ENCODE measurements around the gene SCTR. TPM values are rescaled to one million over a fixed set of nuclear protein-coding genes. Genes with fewer than 3 reads are reported as not detected.

Gene SCTR
- total RNA-seq, 4 donors from 2014 or later: not detected

DNA sequence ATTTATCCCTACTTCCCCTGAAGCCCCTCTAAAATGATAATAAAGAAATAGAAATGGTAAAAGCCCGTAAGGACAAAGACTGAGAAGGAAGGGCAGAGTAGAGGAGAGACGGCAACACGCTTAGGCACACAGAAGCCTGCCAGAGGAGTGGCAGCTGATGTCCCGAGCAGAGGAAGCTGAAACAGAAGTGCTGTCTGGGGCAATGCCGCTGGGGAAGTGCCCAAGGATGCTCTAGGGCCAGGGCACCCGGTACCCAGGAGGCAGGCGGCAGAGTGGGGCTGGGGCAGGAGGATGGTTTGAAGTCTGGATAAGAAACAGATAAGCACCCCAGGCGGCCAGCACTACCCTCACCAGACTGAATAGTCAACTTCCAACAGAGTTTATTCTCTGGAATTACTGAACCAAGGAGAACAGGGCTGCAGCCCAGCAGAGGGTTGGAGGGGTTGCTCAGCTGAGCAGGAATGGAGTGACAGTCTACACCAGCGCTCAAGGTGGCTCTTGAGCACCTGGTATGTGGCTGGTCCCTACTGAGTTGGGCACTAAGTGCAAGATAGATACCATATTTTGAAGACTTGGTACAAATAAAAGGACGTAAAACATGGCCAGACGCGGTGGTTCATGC, 70.2 kb downstream of the SCTR start:
- H3K27me3 ChIP-seq: peaks cover 0 to 49% (median 0%) of the 10 kb centered on the region in 4 donors
- intact Hi-C loops (cut with DNase I): no loop called here
- no peak overlapping the region for H3K4me3 ChIP-seq
- DNase-seq: no peak
- TF ChIP-seq POLR2A (IDR thresholded peaks at IDR 0.05) (no peak), CTCF (IDR thresholded peaks at IDR 0.05) (no peak)
- no peak overlapping the region for H3K27ac ChIP-seq
- no peaks in the 10 kb centered on the region for H3K36me3 ChIP-seq
- 71 to 72% methylated on average over 12 of the region's 12 CpGs for WGBS, 2 donors
- H3K9me3 ChIP-seq: no peaks in the 10 kb centered on the region
- H3K4me1 ChIP-seq: peaks cover 0 to 7% (median 0%) of the 10 kb centered on the region in 3 donors

GRCh38 chr2:119451336-119452050, 72.8 kb downstream of the SCTR start:
- intact Hi-C loops (cut with DNase I): no loop called here
- no peak overlapping the region for H3K27ac ChIP-seq
- peaks cover 0 to 7% (median 0%) of the 10 kb centered on the region in 3 donors for H3K4me1 ChIP-seq
- no peaks in the 10 kb centered on the region for H3K36me3 ChIP-seq
- no peaks in the 10 kb centered on the region for H3K9me3 ChIP-seq
- WGBS, 2 donors: 69 to 84% methylated on average over 3 to 5 of the region's 9 CpGs
- H3K4me3 ChIP-seq: no peak overlapping the region
- no peak for DNase-seq
- TF ChIP-seq CTCF (IDR thresholded peaks at IDR 0.05): no peak
- TF ChIP-seq POLR2A (IDR thresholded peaks at IDR 0.05): no peak
- peaks cover 0 to 74% (median 0%) of the 10 kb centered on the region in 4 donors for H3K27me3 ChIP-seq

- 13 to 43% methylated on average over 3 of the region's 3 CpGs for WGBS, 2 donors
- no peak for DNase-seq
- no peak for TF ChIP-seq CTCF (IDR thresholded peaks at IDR 0.05)
- TF ChIP-seq POLR2A (IDR thresholded peaks at IDR 0.05): no peak
These were observed 74.8 kb downstream of the SCTR start for GRCh38 chr2:119449521-119449920.

GRCh38 chr2:119448427-119449141, 75.7 kb downstream of the SCTR start:
- Histone ChIP-seq H3K9me3 (no peaks in the 10 kb centered on the region), H3K36me3 (no peaks in the 10 kb centered on the region), H3K4me1 (peaks cover 0 to 7% (median 0%) of the 10 kb centered on the region in 3 donors), H3K27me3 (peaks cover 0 to 72% (median 0%) of the 10 kb centered on the region in 4 donors), H3K4me3 (no peak overlapping the region), H3K27ac (no peak overlapping the region)
- 85 to 86% methylated on average over 6 to 7 of the region's 9 CpGs for WGBS, 2 donors
- TF ChIP-seq POLR2A (IDR thresholded peaks at IDR 0.05): no peak
- TF ChIP-seq CTCF (IDR thresholded peaks at IDR 0.05): no peak
- DNase-seq: no peak
- intact Hi-C loops (cut with DNase I): no loop called here

More at GRCh38 chr2:119449521-119449920, 74.8 kb downstream of the SCTR start:
- H3K27me3 ChIP-seq: peaks cover 0 to 79% (median 0%) of the 10 kb centered on the region in 4 donors
- peaks cover 0 to 7% (median 0%) of the 10 kb centered on the region in 3 donors for H3K4me1 ChIP-seq
- H3K4me3 ChIP-seq: no peak overlapping the region
- H3K27ac ChIP-seq: no peak overlapping the region
- intact Hi-C loops (cut with DNase I): no loop called here
- H3K9me3 ChIP-seq: no peaks in the 10 kb centered on the region
- H3K36me3 ChIP-seq: no peaks in the 10 kb centered on the region

DNA sequence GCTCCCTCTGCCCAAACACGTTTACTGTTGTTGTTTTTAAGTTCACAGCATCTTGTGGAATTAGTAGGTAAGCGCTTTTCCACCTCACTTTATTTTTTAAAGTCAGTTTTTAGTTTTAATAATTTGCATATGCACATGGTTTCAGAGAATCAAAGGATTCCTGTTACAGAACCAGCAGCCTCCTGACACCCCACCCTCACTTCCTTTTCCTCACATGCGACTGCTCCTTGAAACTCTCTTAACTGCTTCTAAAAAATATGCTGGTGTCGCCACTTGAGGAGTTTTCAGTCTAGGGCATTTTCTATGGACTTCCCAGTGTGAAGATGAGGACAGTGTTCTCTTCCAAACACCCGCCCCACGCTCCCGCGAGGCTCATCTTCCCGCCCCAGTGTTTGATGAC, 78.2 kb downstream of the SCTR start:
- Histone ChIP-seq H3K27me3 (peaks cover 0 to 46% (median 0%) of the 10 kb centered on the region in 4 donors), H3K27ac (no peak overlapping the region), H3K9me3 (no peaks in the 10 kb centered on the region), H3K4me1 (peaks cover 0 to 7% (median 0%) of the 10 kb centered on the region in 3 donors), H3K36me3 (no peaks in the 10 kb centered on the region), H3K4me3 (no peak overlapping the region)
- no peak for TF ChIP-seq CTCF (IDR thresholded peaks at IDR 0.05)
- no peak for TF ChIP-seq POLR2A (IDR thresholded peaks at IDR 0.05)
- no peak for DNase-seq
- intact Hi-C loops (cut with DNase I): no loop called here
- 61 to 63% methylated on average over 8 to 9 of the region's 9 CpGs for WGBS, 2 donors
